Dedifferentiated amniotic fluid mesenchymal stem cell (primary cell): Measurements from ENCODE around the gene TBRG1.

Source experiments
- DNase-seq: peaks from one replicate; pipeline ENCODE4 v3.0.0-alpha.2; 2016; ENCODE audit errors: extremely low spot score

Gene TBRG1

DNA sequence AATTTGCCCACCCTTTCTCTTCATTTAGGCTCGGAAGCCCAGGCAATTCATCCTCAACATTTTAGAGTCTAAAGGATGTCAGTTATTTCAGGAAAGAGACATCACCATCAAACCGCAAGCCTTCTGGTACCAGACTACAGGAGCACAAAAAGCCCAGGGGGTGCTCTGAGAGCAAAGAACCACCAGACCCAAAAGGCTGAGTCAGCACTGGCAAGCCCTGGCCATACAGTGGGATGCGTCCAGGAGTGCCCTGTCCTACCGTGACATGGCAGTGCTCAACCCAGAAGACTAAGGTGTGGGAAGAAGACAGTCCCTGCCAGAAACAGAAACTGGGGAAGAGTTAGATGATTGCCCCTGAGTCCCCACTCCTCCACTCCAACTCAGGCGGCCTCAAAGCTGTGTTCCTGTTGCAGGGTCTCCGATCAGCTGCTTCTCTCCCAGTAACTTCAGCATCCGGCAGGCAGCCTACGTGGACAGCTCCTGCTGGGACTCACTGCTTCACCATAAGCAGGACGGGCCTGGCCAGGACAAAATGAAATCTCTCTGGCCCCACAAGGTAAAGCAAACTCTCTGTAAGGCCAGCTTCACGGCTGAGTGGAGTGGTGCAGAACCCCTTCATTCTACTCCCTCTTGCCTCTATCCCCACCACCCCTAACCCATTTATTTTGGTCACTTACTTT, 10.0 kb upstream of the TBRG1 start:
- DNase-seq = no peak

GRCh38 chr11:124618863-124619262, 3.8 kb upstream of the TBRG1 start:
- no peak for DNase-seq

DNA sequence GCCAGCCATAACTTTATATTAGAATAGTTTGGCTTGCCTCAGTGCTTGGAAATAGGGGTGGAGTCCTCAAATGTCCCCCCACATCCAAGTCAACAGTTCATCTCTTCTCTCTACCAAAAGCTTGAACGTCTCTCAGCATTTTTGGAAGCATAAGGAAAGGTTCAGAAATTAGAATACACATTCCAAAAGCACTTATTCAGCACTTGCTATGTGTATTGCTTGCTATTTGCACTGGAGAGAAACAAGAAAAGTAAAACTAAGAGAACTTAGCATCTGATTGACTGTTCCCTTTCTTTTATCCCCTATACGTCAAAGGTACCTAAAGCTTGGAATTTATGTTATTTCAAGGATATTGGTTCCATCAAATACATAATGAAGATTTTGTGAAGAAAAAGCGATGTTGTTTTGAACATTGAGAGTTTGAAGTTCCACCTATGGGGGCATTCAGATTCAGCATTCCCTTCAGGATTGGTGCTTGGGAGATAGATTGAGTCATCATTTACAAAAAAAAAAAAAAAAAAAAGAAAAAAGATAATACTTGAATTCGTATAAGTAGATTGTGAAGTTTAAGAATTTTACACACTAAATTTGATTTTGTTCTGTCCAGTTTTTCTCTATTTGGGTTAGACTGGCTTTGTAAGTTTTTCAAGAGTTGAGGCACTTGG, 1.3 kb downstream of the TBRG1 start:
- DNase-seq = peak; percentile 48

DNA sequence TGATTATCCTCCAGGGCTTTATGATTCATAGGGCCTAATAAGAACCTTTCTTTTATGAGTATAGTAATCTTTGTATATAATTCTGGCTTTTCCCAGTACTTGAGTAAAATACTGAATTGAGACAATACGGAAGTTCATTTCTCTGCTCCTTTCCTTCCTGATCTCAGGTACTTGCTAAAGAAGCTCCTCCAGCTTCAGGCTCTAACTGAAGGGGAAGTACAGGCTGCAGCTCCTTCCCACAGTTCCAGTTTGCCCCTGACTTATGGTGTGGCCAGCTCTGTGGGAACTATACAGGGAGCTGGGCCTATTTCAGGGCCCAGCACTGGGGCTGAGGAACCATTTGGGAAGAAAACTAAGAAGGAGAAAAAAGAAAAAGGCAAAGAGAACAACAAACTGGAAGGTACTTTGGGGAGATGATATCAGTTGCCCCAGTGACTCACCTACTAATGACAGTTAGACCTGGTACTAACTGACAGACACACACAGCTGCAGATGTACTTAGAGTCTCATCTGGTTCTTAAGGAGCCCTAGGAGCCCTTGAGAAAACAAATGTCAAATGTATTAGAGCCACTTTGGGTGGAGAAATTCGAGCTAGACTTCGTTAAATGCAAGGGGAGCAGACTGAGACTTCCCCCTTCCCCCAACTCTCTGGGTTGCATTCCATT, 3.0 kb downstream of the TBRG1 start:
- no peak for DNase-seq

DNA sequence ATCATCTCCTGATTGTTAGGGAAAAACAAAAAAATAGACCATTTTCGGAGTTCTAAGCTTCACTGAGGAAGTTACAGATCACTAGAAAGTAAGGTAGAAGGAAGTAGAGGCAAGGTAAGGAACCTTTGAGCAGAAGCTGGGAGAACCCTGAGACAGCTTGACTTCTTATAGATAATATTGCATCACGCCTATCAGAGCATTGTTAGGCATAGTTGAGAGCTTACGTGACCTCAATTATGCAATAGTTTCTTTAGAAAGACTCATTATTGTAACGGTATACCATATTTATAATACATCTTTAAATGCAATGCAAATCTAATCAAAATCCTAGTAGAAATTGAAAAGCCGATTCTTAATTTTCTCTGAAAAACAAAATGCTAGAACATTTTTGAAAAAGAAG, 4.9 kb downstream of the TBRG1 start:
- DNase-seq = no peak

DNA sequence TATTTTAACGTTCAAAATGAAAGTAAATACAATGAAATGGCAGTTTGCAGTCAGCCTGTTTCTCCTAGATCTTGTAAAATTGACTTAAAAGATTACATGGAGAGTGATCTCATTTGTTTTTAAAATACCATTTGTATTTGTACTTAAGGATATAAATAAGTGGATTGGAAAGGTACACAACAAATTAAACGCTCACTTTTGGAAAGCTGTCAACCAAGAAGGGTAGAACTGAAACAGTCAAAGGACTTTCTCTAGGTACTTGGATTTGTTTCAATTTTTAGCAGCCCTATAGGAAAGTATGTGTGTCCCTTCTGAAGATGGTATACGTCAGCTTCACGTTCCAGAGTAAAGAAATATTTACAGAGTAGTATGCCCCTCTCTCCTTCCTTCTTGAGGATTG, 7.3 kb downstream of the TBRG1 start:
- DNase-seq = no peak

DNA sequence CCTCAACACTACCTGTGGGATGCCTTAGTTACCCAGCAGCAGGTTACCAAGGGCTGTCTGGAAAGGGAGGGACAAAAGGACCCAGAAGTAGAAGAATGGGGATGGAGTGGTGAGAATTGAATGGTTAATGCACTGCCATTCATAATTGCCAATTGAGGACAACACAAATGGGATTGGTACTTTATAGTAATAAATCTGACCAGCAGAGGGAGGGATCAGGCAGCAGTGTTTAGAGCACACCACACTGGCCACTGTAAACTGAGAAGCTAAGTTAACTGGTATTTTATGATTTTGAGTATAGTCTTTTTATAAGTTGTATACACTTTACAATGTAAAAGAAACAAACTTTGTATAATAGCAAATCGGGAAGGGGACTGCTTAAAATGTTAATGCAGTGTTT, 10.7 kb downstream of the TBRG1 start:
- no peak for DNase-seq

DNA sequence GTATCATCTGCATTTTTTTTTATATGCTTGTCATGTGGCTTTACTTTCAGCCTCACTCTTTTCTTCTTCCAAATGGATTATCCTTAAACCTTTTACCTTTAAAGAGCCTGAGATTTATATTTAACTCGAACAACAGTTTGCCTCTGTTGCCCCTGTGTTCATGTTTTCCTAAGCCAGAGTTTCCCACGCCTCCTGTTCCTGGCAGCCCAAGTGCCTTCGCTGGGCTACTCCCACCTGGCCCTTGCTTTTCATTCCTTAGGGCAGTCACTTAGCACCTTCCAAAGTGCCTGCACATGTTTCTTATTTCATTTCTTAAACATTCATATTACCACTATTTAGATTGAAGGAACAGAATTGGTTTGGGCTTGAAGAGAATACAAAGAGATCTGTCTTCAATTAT, 13.3 kb downstream of the TBRG1 start:
- DNase-seq = no peak

GRCh38 chr11:124638500-124638899, 15.8 kb downstream of the TBRG1 start:
- DNase-seq = no peak

GRCh38 chr11:124639186-124639585, 16.5 kb downstream of the TBRG1 start:
- DNase-seq = no peak

DNA sequence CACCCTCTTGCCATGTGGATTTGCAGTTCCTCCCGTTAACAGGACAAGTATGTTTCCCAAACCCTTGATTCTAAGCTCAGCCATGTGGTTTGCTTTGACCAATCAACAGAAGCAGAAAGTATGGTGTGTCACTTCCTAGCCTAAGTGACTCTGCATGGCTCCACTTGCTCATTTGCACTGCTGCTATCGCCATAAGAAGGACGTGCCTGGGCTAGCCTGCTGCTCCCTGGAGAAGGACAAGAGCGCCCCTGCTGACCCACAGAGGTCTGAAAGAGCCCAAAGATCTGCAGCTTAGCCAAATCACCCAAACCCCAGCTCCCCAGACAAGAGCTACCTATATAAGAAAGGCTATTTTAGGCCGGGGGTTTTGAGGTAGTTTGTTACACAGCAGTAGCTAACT, 18.0 kb downstream of the TBRG1 start:
- no peak for DNase-seq

- DNase-seq = no peak
These were observed 20.0 kb downstream of the TBRG1 start for GRCh38 chr11:124642628-124643027.

DNA sequence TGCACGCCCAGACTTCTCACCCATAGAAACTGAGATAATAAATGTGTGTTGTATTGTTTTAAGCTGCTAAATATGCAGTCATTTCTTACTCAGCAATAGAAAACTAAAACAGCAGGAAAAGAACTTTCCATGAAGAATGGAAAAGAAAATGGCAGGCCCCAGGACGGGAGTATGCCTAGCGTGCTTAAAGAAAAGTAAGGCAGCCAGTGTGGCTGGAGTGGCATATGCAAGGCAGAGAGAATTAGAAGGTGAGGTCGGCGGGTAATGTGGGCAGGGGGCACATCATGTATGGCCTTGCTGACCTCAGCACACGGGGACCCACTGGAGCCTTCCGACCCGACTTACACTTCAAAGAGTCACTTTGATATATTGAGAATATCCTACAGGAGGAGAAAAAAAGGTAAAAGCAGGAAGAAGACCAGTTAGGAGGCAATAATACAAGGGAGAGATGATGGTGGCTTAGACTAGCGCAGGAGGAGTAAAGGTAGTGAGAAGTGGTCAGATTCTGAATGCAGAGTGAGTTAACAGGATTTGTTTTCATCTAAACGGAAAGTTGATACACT, 20.5 kb downstream of the TBRG1 start:
- no peak for DNase-seq

- peak; percentile 86 for DNase-seq
These were observed 21.2 kb downstream of the TBRG1 start for GRCh38 chr11:124643605-124644425.

- peak; percentile 69 for DNase-seq
These were observed 22.0 kb downstream of the TBRG1 start for GRCh38 chr11:124644426-124645280.

DNA sequence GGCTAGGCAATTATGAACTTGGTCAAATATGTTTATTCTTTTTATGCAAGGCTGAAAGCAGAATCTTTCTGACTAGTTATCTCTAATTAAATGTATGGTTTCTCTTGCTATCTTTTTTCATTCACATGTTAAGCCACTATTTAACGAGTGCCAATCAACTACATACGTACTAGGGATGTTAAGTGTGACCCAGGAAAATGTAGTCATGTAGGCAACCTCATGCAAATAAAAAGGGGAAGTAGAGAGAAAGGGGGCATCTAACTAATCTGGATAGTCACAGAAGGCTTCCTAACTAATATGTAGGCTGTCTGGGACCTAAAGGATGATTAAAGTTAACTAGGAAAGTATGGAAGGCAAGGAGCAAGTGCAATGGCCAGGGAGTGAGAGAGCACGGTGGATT, 23.5 kb downstream of the TBRG1 start:
- no peak for DNase-seq

- DNase-seq = no peak
These were observed 25.9 kb downstream of the TBRG1 start for GRCh38 chr11:124648610-124649009.

- DNase-seq = no peak
These were observed 34.3 kb downstream of the TBRG1 start for GRCh38 chr11:124656774-124657630.

DNA sequence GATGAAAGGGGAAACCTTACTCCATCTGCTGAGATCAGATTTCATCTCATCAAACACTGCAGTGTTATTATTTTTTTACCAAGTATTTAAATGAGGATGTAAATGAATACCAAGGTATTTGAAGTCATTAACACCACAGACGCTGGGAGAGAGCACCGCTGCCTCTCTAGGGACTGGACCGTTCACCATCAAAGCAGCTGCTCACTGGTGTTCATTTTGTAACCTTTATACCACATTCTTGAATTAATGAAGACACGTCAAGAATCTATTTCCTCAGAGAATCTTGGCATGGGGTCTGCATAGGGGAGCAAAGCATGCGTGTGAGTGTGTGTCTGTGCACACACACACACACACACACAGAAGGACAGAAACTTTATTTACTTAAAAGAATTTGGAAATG, 35.2 kb downstream of the TBRG1 start:
- DNase-seq = no peak

DNA sequence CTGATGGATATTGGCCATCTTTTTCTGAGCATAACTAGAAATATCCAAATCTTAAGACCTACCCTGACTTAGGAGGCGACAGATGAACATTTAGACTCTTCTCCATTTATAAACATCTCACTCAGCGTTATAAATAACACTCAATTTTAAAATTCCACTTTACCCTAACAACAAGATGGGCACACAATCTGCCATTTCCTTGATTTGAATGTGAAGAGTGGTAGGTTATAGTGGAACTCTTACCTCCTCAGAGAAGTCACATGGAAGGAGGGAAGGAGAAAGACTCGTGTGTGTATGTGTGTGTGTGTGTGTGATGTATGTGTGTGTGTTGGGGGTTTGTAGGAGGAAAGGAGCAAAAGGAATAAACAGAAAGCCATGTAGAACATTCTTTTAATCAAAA, 35.8 kb downstream of the TBRG1 start:
- DNase-seq = no peak
